NCI-H345 treated with DMSO at 0.1 percent for 48 hours (cell line): ENCODE data around the gene LILRA1.
"Not testable (repeated sequence)": the region's sequence is repeated elsewhere in the genome, so short reads cannot be mapped to it uniquely, and the experiment has no call there.

Experiments used
- DNase-seq: peaks from one replicate; lab custom pipeline; 2025; ENCODE audit not compliant: unreplicated experiment; lab: John Stamatoyannopoulos, UW

The LILRA1 gene

DNA sequence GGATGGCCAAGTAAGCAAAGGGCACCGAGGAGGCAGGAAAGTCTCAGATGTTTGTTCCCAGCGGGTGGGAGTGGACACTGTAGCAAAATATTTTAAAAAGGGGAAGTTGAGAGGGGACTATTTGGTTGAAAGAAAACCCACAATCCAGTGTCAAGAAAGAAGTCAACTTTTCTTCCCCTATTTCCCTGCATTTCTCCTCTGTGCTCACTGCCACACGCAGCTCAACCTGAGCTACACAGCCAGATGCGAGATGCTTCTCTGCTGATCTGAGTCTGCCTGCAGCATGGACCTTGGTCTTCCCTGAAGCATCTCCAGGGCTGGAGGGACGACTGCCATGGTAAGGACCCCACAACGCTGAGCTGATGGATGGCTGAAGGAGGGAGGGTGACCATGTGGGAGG, at the start of gene LILRA1:
Gene LILRA1 (plus strand): TSS at position 188 of the 400 bp plus-strand sequence. CDS start 613 bp downstream, outside the sequence.
- not testable (repeated sequence) for DNase-seq

DNA sequence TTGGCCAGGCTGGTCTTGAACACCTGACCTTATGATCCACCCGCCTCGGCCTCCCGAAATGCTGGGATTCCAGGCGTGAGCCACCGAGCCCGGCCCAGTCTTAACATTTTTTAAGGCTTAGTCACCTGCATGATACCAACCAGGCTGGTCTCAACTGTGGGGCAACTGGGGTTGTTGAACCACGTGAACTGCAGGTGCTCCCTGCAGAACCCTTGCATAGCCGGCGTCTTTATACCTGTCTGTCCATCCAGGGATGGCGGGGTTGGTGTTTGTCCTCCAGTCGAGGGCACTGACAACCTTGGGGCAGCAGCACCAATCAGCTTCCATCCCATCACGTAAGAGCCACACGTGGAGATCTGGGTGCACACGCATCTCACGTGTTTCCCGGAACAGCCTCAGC, 44.6 kb upstream of the LILRA1 start:
- no peak for DNase-seq

DNA sequence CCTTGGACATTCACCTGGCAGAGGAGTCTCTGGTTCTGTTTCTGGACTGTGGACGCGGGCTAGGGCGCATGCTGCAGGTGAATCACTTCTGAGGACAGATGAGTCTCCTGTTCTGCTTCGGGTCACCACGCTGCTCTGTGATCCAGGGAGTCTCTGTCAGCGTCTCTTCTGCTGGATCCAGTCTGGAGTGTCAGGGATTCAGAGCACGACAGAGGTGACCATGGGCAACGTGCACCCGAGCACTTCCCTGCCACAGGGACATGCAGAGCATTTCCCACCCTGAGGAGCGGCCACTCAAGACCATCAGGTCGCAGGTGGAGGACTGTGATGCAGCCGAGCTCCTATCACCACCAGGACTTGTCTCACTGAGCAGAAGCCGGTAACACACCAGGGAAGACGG, 44.2 kb upstream of the LILRA1 start:
- no peak for DNase-seq

DNA sequence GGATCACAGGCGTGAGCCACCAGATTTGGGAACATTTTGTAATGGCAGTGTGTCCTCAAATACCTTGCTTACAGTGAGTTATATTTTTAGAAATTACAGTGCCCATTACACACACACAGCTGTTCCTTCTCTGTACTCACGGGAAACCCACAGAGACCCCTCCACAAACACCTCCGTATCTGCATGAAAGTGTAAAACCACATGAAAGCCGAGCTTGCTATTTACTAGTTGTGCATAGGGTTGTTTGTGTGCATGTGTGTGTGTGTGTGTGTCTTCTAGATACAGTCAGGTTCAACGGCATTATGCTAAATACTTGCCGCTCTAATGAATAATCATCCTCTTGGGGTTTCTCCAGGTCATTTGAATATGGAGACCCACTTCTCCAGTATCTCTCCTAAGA, 42.1 kb upstream of the LILRA1 start:
- no peak for DNase-seq

DNA sequence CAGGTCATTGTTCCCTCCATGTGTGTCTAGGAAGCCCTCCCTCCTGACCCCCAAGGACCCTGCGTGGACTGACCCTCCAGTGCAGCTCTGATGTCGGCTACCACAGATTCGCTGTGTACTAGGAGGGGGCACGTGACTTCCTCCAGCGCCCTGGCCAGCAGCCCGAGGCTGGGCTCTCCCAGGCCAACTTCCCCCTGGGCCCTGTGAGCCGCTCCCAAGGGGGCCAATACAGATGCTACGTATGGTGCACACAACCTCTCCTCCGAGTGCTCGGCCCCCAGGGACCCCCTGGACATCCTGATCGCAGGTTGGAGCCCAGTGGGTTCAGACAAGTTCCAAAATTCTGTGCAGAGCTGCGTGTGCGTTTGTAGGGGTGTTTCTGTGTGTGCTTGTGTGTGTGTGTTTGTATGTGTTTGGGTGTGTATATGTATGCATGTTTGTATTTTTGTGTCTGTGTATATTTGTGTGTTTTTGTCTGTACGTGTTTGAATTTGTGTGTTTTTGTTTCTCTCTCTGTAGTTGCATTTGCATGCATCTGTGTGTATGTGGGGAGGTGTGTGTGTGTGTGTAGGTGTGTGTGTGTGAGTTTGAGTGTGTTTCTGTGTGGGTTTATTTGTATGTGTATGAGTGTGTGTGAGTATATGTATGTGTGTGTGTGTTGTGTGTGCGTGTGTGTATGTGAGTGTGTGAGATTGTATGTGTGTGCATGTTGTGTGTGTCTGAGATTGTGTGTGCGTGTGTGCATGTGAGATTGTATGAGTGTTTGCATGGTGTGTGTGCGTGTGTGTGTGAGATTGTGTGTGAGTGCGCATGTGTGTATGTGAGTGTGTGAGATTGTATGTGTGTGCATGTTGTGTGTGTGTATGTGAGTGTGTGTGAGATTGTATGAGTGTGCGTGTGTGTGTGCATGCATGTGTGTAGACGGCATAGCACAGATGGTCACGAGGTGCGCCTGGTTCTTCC, 41.2 kb upstream of the LILRA1 start:
- DNase-seq: no peak

DNA sequence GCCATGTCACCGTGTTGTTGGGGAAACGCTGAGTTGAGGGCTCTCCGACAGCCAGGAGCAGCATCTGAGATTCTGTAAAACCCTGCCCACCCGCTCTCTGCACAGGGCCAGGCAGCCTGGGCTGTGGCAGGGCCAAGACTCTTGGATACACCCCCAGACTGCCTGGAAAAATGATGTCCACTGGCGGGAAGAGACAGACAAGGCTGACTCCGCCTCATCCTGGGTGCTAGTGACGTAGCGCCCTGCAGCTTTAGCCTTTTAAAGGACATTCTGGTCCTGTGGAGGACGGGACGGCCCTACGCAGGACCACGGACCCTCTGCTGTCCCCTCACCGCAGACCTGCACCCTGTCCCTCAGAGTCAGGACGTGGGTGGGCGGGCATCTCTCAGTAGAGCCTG, 40.5 kb upstream of the LILRA1 start:
- no peak for DNase-seq

DNA sequence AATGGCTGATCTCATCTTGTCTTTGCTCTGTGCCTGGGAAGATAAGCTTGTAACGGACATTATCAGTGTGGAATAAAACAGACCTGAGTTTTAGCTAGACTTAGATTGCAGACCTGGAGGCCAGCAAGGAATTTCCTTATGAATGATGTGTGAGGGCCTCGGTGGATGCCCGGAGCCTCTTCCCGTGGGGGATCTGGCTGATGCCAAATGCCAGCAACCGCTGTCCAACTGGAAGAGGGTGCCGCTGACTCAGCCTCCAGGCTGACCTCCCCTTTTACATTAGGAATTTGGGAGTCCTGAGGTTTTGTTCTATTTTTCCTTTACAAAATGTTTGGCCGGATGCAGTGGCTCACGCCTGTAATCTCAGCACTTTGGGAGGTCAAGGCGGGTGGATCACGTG, 39.4 kb upstream of the LILRA1 start:
- no peak for DNase-seq

DNA sequence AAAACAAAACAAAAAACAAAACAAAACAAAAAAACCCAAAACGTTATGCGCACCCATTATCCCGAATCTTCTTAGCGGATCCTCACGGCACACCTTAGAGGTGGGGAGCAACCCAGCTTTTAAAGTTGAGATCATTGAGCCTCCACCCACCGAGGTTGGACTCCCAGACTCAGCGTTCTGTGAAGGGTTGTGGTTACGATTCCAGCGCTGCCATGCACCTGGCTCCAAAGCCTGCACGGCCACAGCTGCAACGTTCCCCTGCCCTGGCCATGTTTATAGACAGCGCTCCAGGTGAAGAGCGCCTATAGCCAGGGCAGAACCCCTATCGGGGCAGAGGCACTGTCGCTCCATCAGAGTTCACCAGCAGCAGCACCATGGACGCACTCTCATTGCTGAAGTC, 38.5 kb upstream of the LILRA1 start:
- DNase-seq: no peak

DNA sequence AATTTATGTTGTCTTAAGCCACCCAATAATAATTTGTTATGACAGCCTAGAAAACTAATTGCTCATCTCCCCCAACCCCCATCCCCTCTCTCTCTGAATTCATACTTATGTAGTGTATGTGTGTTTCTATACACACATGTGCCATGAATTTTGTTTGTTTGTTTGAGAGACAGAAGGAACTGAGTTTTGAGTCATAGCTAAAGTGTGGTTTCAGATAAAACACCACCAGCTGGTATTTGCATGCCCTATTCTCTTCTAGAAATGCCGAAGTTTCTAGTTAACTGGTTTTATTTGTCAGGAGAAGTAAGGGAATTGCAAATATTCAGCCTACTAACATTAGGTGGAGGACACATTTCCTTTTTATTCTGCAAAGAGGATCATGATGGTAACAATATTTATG, 37.2 kb upstream of the LILRA1 start:
- no peak for DNase-seq

DNA sequence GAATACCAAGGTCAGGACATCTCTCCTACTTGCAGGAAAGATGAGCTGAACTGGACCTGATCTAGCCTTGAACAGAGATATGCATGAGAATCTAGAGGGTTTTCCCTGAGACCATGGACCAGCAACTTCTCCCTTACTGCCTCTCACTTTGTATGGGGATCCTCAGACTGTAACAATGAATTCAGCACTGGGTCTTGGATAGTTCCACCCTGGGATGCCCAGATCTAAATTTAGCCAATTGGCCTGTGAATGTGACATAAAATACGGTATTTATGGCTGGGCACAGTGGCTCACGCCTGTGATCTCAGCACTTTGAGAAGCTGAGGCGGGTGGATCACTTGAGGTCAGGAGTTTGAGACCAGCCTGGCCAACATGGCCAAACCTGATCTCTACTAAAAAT, 35.1 kb upstream of the LILRA1 start:
- DNase-seq: no peak

DNA sequence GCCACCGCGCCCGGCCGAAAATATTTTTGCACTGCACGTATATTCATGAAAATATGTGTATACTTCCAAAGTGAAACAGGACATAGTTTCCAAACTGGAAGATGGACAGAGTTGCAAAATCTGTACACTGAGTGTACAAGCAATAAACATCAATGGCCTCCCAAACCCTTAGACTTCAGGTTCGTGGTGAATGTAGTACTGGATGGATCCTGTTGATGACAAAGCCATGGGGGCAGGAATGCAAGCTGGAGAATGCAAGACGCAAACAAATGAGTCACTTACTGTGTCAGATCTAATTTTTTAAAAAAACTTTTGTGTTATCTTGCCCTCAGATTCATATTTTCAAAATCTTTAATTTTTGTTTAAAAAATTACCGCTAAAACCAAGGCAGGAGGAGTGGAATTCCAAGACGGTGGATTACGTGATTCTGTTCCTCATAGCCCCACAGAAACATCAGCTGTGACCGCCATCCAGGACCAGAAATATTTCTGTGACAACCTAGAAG, 32.5 kb upstream of the LILRA1 start:
- no peak for DNase-seq

DNA sequence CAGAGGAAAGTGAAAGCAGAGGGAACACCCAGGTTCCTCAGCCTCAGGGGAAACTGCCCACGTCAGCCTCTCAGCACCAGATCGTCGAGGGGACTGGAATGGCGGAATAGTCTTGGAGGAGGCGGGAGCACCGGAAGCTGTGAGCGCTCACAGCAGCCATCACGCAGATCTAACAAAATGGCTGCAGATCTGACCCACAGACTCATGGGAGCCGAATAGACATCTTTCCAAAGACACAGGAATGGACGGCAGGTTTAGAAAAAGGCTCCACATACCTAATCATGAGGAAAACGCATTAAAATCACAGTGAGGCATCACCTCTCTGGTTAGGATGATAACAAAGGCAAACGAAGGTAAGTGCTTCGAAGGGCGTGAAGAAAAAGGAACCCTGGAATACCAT, 31.6 kb upstream of the LILRA1 start:
- no peak for DNase-seq

DNA sequence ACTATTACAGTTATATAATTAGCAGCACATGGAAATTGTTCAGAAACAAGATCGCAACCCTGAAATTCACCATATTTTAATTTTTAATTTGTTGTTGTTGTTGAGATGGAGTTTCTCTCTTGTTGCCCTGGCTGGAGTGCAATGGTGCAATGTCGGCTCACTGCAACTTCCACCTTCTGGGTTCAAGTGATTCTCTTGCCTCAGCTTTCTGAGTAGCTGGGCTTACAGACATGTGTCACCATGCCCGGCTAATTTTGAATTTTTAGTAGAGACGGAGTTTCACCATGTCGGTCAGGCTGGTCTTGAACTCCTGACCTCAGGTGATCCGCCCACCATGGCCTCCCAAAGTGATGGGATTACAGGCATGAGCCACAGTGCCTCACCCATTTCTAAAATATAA, 30.2 kb upstream of the LILRA1 start:
- DNase-seq: not testable (repeated sequence)

DNA sequence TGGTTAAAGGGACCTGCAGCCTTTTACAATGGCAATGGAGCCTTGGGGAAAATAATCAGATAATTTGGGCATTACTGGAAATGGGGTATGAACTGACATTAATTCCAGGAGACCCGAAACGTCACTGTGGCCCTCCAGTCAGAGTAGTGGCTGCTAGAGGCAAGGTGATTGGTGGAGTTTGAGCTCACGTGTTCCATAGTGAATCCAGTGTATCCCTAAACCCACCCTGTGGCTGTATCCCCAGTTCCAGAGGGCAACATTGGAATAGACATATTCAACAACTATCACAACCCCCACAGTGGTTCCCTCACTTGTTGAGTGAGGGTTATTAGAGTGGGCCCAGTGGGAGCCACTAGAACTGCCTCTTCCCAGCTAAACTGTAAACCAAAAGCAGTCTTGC, 23.1 kb upstream of the LILRA1 start:
- DNase-seq: no peak

DNA sequence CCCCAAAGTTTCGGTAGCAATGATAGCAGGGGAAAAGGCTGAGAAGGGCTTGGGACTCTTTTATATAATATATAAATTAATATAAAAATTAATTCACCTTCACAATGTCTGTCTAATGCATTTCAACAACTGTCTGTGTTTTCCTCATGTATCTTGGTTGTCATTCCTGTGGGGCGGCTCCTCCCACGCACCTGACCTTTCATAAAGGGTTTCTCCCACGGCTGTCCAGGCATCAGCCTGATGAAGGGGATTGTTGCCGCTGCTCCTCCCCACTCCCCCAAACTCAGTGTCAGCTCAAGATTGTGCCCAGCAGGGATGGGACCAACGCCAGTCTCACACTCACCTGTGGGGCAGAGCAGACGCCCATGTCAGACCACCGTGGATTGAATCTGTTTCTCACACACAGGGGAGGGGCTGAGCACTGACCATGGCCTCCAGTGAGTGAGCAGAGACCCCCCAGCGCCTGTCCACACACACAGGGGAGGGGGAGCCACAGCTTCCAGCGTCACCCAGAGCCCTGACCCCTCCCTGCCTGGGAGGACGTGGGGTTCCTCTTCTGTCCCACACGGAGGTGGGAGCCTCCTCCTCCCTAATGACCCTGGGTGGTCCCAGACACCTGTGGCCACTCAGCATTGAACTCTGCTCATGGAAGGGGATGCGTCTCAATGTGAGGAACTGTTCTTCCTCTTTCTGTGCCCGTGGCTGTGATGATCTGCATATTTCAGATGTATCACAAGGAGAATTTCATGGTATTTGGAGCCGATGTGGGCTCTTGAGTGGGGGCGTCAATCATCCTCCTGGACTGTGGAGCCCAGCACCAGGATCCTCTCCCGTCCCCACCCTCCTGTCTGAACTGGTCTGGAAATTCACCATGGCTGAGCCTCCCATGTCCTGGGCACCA, 21.5 kb upstream of the LILRA1 start:
- not testable (repeated sequence) for DNase-seq

DNA sequence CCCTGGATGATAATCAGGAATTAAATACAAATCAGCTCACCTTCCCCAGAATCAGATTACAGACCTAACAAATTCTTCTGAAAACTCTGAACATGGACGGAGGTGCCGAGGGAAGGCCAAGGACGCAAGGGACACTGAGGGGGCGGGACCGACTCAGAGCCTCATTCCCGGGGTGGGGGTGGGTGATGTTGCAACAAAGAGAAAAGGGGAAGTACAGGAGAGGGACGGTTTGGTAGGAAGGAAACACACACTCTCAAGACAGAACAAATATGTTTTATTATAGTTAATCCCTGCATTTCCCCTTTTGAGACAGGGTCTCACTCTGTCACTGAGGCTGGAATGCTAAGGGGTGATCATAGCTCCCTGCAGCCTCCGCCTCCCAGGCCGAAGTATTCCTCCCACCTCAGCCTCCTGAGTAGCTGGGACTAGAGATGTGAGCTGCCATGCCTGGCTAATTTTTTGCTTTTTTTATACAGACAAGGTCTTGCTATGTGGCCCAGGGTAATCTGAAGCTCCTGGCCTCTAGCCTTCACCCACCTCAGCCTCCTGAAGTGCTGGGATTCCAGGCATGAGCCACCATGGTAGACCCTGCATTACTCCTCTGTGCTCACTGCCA, 20.6 kb upstream of the LILRA1 start:
- DNase-seq: no peak

DNA sequence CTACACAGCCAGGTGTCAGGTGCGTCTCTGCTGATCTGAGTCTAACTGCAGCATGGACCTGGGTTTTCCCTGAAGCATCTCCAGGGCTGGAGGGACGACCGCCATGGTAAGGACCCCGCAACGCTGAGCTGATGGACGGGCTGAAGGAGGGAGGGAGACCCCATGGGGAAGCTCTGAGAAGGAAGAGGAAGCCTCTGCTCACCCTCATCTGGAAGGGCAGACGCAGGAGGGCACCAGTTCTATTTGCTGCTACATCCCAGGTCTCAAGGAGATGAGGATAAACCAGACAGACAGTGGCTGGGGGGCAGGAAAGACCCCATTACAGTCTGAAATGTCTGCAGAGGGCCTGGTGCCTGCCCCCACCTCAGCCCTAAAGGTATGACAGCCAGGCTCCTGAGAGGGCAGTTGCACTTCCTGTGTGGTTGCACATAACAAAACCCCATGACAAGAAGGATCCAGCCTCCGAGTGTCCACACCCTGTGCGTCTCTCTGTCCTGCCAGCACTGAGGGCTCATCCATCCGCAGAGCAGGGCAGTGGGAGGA, 20.0 kb upstream of the LILRA1 start, which contains the start of gene LILRA2:
Gene LILRA2 (plus strand): TSS at position 461 of the 543 bp plus-strand sequence. CDS start 89 bp downstream, outside the sequence.
- no peak for DNase-seq

DNA sequence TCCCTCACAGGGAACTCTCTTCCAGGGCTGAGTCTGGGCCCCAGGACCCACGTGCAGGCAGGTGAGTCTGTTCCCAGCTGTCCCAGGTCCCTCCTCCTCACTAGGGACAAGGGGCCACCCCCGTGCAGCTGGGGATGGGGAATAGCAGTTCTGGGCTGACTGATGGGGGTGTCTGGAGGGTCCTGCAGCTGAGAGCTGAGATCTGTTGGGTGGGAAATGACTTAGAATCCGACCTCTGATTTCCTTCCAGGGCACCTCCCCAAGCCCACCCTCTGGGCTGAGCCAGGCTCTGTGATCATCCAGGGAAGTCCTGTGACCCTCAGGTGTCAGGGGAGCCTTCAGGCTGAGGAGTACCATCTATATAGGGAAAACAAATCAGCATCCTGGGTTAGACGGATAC, 19.4 kb upstream of the LILRA1 start:
- DNase-seq: no peak

DNA sequence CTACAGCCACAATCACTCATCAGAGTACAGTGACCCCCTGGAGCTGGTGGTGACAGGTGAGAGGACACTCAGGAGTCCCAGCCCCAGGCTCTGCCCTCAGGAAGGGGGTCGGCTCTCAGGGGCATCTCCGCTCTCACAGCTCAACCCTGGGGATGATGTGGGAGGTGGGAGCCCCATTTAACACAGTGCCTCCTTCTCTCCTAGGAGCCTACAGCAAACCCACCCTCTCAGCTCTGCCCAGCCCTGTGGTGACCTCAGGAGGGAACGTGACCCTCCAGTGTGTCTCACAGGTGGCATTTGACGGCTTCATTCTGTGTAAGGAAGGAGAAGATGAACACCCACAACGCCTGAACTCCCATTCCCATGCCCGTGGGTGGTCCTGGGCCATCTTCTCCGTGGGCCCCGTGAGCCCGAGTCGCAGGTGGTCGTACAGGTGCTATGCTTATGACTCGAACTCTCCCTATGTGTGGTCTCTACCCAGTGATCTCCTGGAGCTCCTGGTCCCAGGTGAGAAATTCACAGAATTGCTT, 18.8 kb upstream of the LILRA1 start:
- DNase-seq: no peak

DNA sequence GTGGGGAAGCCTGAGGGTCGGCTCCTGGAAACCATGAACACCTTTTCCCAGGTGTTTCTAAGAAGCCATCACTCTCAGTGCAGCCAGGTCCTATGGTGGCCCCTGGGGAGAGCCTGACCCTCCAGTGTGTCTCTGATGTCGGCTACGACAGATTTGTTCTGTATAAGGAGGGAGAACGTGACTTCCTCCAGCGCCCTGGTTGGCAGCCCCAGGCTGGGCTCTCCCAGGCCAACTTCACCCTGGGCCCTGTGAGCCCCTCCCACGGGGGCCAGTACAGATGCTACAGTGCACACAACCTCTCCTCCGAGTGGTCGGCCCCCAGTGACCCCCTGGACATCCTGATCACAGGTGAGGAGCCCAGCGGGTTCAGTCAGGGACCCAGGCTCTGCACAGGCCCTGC, 18.2 kb upstream of the LILRA1 start:
- not testable (repeated sequence) for DNase-seq
